Stimulated activated CD4-positive, alpha-beta T cell treated with anti-CD3 and anti-CD28 coated beads, Interleukin-12 subunit alpha, Interleukin-12 subunit beta, amount 100 ng/mL, for 48 hours (primary cell): ENCODE results near the gene BAD.
"Not testable (repeated sequence)": the region's sequence is repeated elsewhere in the genome, so short reads cannot be mapped to it uniquely, and the experiment has no call there.

Experiments used
- DNase-seq, 3 donors: peaks; one replicate each; pipeline ENCODE4 v3.0.0-alpha.2; 2020; ENCODE audit warnings: low read depth in 2 of 3, low spot score in 1 of 3

The BAD gene

DNA sequence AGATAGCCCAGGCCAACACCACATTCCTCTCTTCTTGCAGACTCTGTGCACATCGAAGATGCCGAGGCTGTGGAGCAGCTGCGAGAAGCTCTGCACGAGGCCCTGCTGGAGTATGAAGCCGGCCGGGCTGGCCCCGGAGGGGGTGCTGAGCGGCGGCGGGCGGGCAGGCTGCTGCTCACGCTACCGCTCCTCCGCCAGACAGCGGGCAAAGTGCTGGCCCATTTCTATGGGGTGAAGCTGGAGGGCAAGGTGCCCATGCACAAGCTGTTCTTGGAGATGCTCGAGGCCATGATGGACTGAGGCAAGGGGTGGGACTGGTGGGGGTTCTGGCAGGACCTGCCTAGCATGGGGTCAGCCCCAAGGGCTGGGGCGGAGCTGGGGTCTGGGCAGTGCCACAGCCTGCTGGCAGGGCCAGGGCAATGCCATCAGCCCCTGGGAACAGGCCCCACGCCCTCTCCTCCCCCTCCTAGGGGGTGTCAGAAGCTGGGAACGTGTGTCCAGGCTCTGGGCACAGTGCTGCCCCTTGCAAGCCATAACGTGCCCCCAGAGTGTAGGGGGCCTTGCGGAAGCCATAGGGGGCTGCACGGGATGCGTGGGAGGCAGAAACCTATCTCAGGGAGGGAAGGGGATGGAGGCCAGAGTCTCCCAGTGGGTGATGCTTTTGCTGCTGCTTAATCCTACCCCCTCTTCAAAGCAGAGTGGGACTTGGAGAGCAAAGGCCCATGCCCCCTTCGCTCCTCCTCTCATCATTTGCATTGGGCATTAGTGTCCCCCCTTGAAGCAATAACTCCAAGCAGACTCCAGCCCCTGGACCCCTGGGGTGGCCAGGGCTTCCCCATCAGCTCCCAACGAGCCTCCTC, 31.4 kb upstream of the BAD start:
- not testable (repeated sequence) for DNase-seq

DNA sequence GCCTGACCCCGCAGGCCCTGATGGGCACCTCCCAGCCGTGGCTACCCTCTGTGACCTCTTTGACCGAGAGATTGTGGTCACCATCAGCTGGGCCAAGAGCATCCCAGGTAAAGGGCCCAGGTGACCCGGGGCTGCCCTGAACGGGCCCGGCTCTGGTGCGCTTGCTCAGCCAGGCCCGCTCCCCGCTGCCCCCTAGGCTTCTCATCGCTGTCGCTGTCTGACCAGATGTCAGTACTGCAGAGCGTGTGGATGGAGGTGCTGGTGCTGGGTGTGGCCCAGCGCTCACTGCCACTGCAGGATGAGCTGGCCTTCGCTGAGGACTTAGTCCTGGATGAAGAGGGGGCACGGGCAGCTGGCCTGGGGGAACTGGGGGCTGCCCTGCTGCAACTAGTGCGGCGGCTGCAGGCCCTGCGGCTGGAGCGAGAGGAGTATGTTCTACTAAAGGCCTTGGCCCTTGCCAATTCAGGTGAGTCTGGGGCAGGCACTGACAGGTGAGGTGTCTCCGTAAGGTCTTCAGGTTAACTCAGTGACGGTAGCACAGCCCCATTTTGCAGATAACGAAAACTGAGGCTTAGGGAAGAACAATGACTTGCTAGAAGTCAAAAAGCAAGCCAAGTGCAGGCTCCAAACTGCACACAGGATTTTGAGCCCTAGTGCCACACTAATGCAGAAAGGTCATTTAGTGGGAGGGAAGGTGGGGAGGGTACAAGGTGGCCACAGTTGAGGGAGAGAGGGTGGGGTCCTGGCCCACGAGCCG, 30.5 kb upstream of the BAD start:
- DNase-seq, result no peak

DNA sequence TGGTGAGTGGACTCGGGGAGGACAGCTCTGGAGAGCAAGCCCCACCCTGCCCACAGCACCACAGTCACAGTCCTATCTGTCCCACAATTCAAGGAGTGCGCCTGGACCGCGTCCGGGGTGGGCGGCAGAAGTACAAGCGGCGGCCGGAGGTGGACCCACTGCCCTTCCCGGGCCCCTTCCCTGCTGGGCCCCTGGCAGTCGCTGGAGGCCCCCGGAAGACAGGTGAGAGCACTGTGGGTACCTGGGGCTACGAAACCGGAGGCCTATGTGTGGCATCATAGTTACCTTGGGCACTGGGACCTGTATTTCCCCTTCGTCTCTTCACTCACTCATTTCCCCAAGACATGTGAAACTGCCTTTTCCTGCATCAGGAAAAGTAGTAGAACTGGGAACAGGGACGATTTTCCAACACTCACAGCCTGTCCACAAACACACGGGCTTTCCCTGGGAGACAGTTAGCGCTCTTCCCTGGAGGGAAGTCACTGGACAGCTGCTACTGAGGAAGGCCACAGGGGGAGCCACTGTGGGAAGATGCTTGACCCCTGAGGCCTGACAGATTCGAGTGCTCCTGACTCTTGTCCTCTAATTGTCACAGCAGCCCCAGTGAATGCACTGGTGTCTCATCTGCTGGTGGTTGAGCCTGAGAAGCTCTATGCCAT, 29.8 kb upstream of the BAD start:
- DNase-seq, result no peak

DNA sequence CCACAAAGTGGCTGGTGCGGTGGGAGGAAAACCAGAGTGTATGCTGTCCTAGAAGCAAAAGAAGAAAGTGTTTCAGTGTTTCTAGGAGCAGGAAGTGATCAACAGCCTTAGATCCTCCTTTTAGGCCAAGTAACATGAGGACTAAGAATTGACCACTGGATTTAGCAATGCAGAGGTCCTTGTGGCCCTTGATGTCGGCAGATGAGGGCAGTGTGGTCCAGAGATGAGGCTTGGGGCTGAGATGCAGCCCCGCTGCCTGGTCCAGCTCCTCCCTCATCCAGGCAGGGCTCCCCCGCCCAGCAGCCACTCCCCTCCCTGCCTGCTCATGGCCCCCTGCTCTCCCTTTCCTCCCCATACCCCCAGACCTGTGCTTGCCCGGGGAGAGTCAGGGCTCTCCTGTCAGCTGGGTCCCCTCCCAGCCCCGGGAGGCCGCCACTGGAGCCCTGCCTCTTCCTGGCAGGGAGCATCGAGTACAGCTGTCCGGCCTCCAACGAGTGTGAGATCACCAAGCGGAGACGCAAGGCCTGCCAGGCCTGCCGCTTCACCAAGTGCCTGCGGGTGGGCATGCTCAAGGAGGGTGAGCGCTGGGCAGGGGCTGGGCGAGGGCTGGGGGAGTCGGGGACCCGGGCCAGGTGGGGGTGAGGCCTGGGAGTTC, 29.2 kb upstream of the BAD start:
- DNase-seq, result no peak

DNA sequence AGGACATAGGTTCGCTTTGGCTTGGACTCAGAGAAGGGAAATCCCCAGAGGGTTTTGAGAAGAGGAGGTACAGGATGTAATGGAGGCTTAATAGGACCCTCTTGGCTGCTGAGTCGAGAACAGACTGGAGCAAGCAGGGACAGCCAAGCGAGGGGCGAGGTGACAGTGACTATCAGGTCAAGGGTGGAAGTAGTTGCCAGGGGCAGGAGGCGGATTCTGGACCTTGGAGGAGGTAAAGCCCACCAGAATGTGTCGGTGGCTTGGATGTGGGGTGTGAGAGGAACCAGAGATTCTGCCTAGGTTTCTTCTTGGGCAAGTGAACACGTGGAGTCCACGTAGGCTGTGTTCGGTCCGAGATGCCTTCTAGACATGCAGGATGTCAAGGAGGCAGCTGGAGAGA, 28.5 kb upstream of the BAD start:
- no peak for DNase-seq

DNA sequence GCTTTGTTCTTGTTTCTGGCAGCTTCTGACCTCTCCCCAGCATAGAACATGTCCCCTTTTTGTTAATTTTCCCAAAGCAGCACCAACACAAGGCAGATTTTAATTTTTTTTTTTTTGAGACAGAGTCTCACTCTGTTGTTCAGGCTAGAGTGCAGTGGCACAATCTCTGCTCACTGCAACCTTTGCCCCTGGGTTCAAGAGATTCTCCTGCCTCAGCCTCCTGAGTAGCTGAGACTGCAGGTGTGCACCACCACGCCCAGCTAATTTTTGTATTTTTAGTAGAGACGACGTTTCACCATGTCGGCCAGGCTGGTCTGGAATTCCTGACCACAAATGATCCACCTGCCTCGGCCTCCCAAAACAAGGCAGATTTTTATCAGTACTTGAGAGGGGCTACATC, 23.3 kb upstream of the BAD start:
- DNase-seq, result not testable (repeated sequence)

DNA sequence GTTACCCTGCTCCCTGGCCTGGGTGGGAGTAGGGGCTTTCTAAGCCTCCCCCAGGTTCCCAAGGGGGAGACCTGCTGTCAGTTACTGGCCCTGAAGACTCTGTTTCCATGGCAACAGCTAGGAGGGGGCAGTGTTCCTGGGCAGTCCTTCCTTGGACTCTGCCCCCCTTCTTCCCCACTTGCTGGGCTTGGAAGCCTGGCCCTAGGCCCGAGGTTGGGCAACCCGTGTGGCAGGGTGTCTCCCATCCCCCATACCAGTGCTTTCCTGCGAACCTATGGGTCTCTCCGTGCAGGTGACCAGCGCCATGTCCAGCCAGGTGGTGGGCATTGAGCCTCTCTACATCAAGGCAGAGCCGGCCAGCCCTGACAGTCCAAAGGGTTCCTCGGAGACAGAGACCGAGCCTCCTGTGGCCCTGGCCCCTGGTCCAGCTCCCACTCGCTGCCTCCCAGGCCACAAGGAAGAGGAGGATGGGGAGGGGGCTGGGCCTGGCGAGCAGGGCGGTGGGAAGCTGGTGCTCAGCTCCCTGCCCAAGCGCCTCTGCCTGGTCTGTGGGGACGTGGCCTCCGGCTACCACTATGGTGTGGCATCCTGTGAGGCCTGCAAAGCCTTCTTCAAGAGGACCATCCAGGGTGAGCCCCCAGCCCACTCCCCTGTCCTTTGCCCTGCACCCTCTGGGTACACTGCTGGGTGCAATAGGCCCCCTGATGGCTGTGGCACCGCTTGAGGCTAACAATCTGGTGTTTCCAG, 22.6 kb upstream of the BAD start:
- DNase-seq, result no peak

DNA sequence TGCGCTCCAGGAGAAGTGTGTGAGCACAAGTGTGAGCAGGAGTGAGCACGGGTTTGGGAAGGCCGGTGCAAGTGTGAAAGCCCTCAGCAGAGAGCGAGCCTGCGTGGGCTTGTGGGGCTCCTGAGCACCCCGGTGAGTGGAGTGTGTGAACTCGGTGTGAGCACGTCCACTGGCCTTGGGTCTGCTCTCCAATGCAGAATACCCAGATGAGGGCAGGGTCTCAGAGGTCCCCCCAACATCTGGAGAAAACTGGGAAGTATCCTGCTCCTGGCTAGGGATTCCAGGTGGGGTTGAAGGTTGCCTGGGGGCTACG, 22.1 kb upstream of the BAD start:
- no peak for DNase-seq

DNA sequence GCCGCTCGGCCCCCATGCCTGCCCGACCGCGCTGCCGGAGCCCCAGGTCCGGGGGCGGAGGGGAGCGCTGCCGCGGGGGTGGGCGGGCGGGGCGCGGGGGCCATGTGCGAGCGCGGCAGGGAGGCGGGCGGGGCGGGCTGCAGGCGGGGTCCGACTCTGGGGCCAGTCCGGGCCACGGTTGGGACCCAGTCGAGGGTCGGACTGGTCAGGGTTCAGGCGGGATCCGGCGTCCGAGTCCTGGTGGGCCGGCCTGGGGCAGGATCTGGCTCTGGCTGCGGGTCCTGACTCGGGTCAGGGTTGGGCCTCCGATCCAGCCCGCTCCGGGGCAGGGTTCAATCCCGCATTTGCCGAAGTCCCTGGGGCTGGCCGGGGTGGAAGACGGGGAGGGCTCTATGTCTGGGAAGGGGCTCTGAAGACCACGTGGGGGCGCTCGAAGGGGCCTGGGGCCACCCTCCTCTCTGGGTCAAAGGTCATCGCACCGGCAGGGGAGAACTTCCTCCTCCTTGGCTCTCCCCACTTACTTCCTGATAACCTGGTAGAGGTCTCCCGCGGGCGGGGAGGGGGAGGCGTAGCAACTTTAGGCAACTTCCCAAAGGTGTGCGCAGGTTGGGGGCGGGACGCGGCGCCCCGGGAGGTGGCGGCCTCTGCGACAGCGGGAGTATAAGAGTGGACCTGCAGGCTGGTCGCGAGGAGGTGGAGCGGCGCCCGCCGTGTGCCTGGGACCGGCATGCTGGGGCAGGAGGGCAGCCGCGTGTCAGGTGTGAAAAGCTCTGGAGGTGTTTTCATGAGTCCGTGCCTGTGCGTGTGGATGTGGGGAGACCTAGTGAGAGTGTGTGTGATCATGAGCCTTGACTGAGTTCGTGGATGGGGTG, 21.5 kb upstream of the BAD start:
- peak; percentile 52 to 58 (median 56) for DNase-seq

DNA sequence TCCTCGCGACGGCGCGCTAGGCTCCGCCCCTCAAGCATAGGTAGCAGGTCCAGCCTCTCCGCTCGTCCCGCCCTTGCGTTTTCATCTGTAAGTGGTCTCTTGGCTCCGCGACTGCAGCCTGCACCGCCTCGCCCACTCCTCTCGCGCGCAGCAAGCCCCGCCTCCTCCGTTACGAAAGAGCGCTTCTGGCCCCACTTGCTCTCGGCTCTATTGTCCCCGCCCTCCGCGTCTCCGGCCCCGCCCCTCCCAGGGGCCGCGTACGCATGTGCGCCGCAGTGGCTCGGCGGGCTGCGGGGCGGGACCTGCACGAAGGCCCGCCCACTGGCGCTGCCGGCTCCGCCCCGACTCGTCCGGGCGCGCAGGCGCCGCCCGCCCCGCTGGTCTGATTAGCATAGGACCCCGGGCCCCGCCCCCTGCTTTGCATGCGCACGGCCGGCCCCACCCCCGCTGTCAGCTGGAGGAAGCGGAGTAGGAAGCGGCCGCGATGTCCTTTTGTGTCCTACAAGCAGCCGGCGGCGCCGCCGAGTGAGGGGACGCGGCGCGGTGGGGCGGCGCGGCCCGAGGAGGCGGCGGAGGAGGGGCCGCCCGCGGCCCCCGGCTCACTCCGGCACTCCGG, 20.7 kb upstream of the BAD start, which contains the start of gene ESRRA:
Gene ESRRA (plus strand): TSS at position 450 of the 616 bp plus-strand sequence. CDS start 1,656 bp downstream, outside the sequence.
- DNase-seq, result peak; percentile 98 to 100 (median 100)

DNA sequence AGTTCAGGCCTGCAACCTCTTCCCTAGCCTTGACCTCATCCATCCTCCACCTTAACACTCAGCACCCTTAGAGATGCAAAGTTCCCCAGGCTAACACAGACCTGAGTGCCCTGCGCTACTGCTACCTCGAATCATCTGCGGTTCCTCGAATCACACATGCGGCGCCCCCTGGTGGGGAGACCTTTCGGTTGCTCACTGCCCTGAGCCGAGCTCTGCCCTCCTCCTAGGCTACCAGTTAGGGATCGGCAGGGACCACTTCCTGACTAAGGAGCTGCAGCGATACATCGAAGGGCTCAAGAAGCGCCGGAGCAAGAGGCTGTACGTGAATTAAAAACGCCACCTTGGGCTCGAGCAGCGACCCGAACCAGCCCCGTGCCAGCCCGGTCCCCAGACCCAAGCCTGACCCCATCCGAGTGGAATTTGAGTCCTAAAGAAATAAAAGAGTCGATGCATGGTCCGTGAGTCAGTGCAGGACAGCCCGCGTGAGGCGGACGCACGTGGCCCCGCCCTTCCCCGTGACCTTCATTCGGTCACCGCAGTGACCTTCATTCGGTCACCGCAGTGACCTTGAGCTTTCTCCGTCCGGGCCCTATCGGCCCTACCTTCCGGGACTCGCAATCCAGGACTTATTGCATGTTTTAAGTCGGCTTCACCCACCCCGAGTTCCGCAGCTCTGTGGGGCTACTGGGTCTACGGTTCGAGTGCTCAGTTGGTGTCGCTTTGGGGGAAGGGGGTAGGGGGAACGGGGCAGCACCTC, 20.0 kb upstream of the BAD start:
- peak; percentile 93 to 97 (median 94) for DNase-seq

DNA sequence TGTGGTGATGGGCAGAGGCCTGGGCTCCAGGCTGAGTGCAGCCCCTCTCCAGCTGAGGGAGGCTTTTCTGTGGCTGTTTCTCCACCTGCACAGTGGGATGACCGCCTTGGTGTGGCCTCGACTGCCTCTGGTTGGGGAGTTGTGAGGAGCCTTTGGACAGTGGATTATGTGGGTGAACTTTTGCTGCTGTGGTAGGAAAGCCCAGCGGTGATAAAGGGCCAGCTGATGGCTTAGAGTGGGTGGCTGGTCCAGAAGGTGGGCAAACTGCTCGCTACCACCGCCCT, 19.5 kb upstream of the BAD start:
- no peak for DNase-seq

DNA sequence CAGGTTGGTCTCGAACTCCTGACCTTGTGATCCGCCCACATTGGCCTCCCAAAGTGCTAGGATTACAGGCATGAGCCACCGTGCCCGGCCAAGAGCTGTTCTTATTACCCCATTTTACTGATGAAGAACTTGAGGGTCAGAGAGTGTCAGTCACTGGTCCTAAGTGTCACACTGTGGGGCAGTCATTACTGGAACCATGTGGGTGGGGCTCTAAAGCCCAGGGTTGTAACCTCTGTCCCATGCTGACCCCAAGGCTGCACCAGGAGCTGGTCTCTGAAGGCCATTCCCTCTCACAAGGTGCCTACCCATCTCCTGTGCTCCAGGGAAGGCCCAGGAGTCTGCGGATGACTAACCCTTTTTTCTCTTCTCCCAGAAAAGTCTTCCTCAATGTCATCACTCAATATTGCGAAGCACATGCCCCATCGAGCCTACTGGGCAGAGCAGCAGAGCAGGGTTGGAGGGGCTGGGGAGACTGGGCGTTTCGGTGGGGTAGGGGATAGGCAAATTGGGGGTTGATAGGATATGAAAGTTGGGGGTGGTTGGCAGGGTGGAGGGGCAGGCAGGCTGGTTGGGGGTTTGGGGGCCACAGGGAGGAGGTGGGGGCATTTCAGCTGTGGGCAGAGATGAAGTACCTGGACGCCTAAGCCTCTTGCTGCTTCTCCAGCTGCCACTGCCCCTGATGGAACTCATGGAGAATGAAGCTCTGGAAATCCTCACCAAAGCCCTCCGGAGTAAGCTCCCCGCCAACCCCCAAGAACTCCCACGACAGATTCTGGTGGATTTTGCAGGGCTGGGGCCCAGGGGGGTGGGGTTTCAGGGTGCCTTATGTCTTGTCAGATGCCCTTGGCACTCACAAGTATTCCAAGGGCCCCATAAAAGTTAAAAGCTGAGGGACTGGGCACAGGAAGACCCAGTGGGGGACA, 18.9 kb upstream of the BAD start:
- no peak for DNase-seq

DNA sequence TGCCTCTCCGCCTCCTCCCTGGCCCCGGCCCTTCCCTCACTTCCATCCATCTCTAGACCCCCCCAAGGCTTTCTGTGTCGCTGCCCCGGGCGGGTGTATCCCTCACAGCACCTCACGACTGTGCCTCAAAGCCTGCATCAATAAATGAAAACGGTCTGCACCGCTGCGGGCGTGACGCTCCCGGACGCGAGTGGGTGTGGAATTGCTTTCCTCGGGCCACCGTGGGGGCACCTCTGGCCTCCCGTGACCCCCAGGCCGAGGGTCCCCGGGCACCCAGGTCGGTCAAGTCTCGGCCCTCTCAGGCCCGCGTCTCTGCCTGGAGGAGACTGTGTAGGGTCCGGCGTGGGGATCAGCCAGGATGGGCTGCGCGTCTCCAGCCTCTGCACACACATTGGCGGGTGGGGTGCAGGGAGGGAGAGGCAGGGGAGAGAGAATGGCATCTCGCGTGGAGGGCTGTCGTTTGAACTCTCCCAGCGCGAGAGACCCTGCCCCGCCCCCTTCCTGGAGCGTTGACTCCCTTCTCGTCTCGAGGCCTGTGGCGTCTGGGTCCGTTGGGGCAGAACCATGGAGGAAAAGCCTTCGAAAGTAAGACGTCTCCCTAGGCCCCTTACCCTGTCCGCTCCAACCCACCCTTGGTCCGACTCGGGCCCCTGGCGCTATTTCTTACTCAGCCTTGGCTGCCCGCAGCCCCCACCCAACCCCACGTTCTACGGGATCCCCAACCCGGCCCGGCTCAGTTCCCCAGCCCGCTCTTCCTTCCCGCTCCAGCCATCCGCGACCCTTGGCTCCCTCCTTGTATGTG, 15.6 kb upstream of the BAD start, which contains the start of gene CATSPERZ:
Gene CATSPERZ (plus strand): TSS at position 512 of the 802 bp plus-strand sequence. CDS start 53 bp downstream, at position 565.
- DNase-seq, result no peak

DNA sequence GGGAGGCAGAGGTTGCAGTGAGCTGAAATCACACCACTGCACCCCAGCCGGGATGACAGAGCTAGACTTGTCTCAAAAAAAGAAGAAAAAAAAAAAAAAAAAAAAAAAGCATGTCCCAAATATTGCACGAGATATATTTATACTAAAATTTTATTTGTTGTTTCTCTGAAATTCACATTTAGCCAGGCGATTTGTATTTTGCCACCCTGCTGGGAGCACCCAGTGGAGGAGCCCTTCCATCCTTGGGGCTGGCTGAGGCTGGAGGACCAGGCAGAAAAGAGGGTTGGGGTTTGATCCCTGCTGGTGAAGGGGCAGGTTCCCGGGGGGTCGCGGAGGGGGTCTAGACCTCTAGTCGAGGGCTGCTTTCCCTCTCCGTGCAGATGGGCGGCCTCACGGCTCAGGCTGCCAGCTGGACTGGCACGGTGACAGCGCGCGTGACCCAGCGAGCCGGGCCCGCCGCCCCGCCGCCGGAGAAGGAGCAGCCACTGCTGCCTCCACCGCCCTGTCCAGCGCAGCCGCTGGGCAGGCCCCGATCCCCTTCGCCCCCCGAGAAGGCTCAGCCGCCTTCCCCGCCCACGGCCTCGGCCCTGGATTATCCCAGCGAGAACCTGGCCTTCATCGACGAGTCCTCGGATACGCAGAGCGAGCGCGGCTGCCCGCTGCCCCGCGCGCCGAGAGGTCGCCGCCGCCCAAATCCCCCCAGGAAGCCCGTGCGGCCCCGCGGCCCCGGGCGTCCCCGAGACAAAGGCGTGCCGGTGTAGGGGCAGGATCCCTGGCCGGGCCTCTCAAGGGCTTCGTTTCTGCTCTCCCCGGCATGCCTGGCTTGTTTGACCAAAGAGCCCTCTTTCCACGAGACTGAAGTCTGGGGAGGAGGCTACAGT, 14.7 kb upstream of the BAD start:
- no peak for DNase-seq
